ENCODE data around the gene SLC25A27.

SLC25A27 gene

GRCh38 chr6:46706464-46706863 lies 53.7 kb downstream of the SLC25A27 start:
- no peaks in the 10 kb centered on the region for H3K79me2 ChIP-seq (ENCODE audit: low read length)
- TF ChIP-seq EZH2 (optimal IDR thresholded peaks at IDR 0.05; ENCODE audit: low read depth, low read length): no peak
- no peak for TF ChIP-seq CTCF (IDR thresholded peaks at IDR 0.05; ENCODE audit: low read length)
- TF ChIP-seq EZH2phosphoT487 (IDR thresholded peaks at IDR 0.05; ENCODE audit: low read length): no peak
- no peak overlapping the region for H2AFZ ChIP-seq (ENCODE audit: low read length)
- H3K4me3 ChIP-seq (ENCODE audit: low read length): no peak overlapping the region
- H4K20me1 ChIP-seq (ENCODE audit: insufficient read depth, low read length): no peaks in the 10 kb centered on the region
- no peaks in the 10 kb centered on the region for H3K27me3 ChIP-seq (replicated peaks; ENCODE audit: insufficient read depth, low read length)
- no peaks in the 10 kb centered on the region for H3K9me2 ChIP-seq (replicated peaks; ENCODE audit: insufficient read depth, low read length)
- DNase-seq: no peak
- H3K27ac ChIP-seq (ENCODE audit: low read length): no peak overlapping the region
- H3K36me3 ChIP-seq (replicated peaks; ENCODE audit: insufficient read depth, low read length): no peaks in the 10 kb centered on the region
- no peaks in the 10 kb centered on the region for H3F3A ChIP-seq (ENCODE audit: insufficient read depth, low read length)
- H3K4me1 ChIP-seq (ENCODE audit: low read length): no peaks in the 10 kb centered on the region
- H3K9me3 ChIP-seq (replicated peaks; ENCODE audit: insufficient read depth, low read length): no peaks in the 10 kb centered on the region
- H3K4me2 ChIP-seq (ENCODE audit: low read depth, low read length): no peak overlapping the region
- H3K9ac ChIP-seq (ENCODE audit: low read length): no peak overlapping the region

- TF ChIP-seq EZH2 (optimal IDR thresholded peaks at IDR 0.05; ENCODE audit: low read depth, low read length) (no peak), CTCF (IDR thresholded peaks at IDR 0.05; ENCODE audit: low read length) (no peak), EZH2phosphoT487 (IDR thresholded peaks at IDR 0.05; ENCODE audit: low read length) (no peak)
Measured at GRCh38 chr6:46711491-46711890, 58.7 kb downstream of the SLC25A27 start.

GRCh38 chr6:46715141-46715540 lies 62.4 kb downstream of the SLC25A27 start:
- no peak overlapping the region for H3K27ac ChIP-seq (ENCODE audit: low read length)
- no peaks in the 10 kb centered on the region for H3K36me3 ChIP-seq (replicated peaks; ENCODE audit: insufficient read depth, low read length)
- no peak overlapping the region for H2AFZ ChIP-seq (ENCODE audit: low read length)
- H3K9me2 ChIP-seq (replicated peaks; ENCODE audit: insufficient read depth, low read length): no peaks in the 10 kb centered on the region
- H3K4me1 ChIP-seq (ENCODE audit: low read length): no peaks in the 10 kb centered on the region
- no peaks in the 10 kb centered on the region for H3K9me3 ChIP-seq (replicated peaks; ENCODE audit: insufficient read depth, low read length)
- H3F3A ChIP-seq (ENCODE audit: insufficient read depth, low read length): no peaks in the 10 kb centered on the region
- no peak overlapping the region for H3K4me2 ChIP-seq (ENCODE audit: low read depth, low read length)
- H3K27me3 ChIP-seq (replicated peaks; ENCODE audit: insufficient read depth, low read length): no peaks in the 10 kb centered on the region
- TF ChIP-seq EZH2 (optimal IDR thresholded peaks at IDR 0.05; ENCODE audit: low read depth, low read length): no peak
- no peak overlapping the region for H3K9ac ChIP-seq (ENCODE audit: low read length)
- no peaks in the 10 kb centered on the region for H4K20me1 ChIP-seq (ENCODE audit: insufficient read depth, low read length)
- no peaks in the 10 kb centered on the region for H3K79me2 ChIP-seq (ENCODE audit: low read length)
- no peak overlapping the region for H3K4me3 ChIP-seq (ENCODE audit: low read length)
- no peak for DNase-seq

More at GRCh38 chr6:46711491-46711890, 58.7 kb downstream of the SLC25A27 start:
- no peak overlapping the region for H3K4me3 ChIP-seq (ENCODE audit: low read length)
- DNase-seq: no peak
- H3F3A ChIP-seq (ENCODE audit: insufficient read depth, low read length): no peaks in the 10 kb centered on the region
- H3K4me1 ChIP-seq (ENCODE audit: low read length): no peaks in the 10 kb centered on the region
- H3K27ac ChIP-seq (ENCODE audit: low read length): no peak overlapping the region
- no peak overlapping the region for H2AFZ ChIP-seq (ENCODE audit: low read length)
- H3K9me2 ChIP-seq (replicated peaks; ENCODE audit: insufficient read depth, low read length): no peaks in the 10 kb centered on the region
- no peaks in the 10 kb centered on the region for H4K20me1 ChIP-seq (ENCODE audit: insufficient read depth, low read length)
- H3K36me3 ChIP-seq (replicated peaks; ENCODE audit: insufficient read depth, low read length): no peaks in the 10 kb centered on the region
- no peak overlapping the region for H3K9ac ChIP-seq (ENCODE audit: low read length)
- no peaks in the 10 kb centered on the region for H3K79me2 ChIP-seq (ENCODE audit: low read length)
- H3K27me3 ChIP-seq (replicated peaks; ENCODE audit: insufficient read depth, low read length): no peaks in the 10 kb centered on the region
- H3K9me3 ChIP-seq (replicated peaks; ENCODE audit: insufficient read depth, low read length): no peaks in the 10 kb centered on the region
- no peak overlapping the region for H3K4me2 ChIP-seq (ENCODE audit: low read depth, low read length)

GRCh38 chr6:46719099-46719498 lies 66.3 kb downstream of the SLC25A27 start:
- no peaks in the 10 kb centered on the region for H3K4me1 ChIP-seq (ENCODE audit: low read length)
- H3K27me3 ChIP-seq (replicated peaks; ENCODE audit: insufficient read depth, low read length): no peaks in the 10 kb centered on the region
- H2AFZ ChIP-seq (ENCODE audit: low read length): no peak overlapping the region
- H3K9ac ChIP-seq (ENCODE audit: low read length): no peak overlapping the region
- no peak overlapping the region for H3K4me3 ChIP-seq (ENCODE audit: low read length)
- H3K9me3 ChIP-seq (replicated peaks; ENCODE audit: insufficient read depth, low read length): no peaks in the 10 kb centered on the region
- no peaks in the 10 kb centered on the region for H3K79me2 ChIP-seq (ENCODE audit: low read length)
- H3K27ac ChIP-seq (ENCODE audit: low read length): no peak overlapping the region
- no peaks in the 10 kb centered on the region for H3K36me3 ChIP-seq (replicated peaks; ENCODE audit: insufficient read depth, low read length)
- H3K4me2 ChIP-seq (ENCODE audit: low read depth, low read length): no peak overlapping the region
- no peak for DNase-seq
- no peaks in the 10 kb centered on the region for H3K9me2 ChIP-seq (replicated peaks; ENCODE audit: insufficient read depth, low read length)
- TF ChIP-seq CTCF (IDR thresholded peaks at IDR 0.05; ENCODE audit: low read length): no peak
- no peak for TF ChIP-seq EZH2phosphoT487 (IDR thresholded peaks at IDR 0.05; ENCODE audit: low read length)
- H3F3A ChIP-seq (ENCODE audit: insufficient read depth, low read length): no peaks in the 10 kb centered on the region
- H4K20me1 ChIP-seq (ENCODE audit: insufficient read depth, low read length): no peaks in the 10 kb centered on the region

Data from MM.1S (cell line).